ENCODE measurements around the gene MACROD2. TPM values are rescaled to one million over a fixed set of nuclear protein-coding genes. Genes with fewer than 3 reads are reported as not detected.

Gene MACROD2
- total RNA-seq, 4 donors from 2014 or later = 4.0 to 14.1 (median 10.4) TPM

- no peaks in the 10 kb centered on the region for H3K27me3 ChIP-seq
- H3K4me3 ChIP-seq = no peak overlapping the region
- peak in 1 of 2 donors; percentile 55 for TF ChIP-seq EP300 (IDR thresholded peaks at IDR 0.05)
- TF ChIP-seq, protein P1, sequence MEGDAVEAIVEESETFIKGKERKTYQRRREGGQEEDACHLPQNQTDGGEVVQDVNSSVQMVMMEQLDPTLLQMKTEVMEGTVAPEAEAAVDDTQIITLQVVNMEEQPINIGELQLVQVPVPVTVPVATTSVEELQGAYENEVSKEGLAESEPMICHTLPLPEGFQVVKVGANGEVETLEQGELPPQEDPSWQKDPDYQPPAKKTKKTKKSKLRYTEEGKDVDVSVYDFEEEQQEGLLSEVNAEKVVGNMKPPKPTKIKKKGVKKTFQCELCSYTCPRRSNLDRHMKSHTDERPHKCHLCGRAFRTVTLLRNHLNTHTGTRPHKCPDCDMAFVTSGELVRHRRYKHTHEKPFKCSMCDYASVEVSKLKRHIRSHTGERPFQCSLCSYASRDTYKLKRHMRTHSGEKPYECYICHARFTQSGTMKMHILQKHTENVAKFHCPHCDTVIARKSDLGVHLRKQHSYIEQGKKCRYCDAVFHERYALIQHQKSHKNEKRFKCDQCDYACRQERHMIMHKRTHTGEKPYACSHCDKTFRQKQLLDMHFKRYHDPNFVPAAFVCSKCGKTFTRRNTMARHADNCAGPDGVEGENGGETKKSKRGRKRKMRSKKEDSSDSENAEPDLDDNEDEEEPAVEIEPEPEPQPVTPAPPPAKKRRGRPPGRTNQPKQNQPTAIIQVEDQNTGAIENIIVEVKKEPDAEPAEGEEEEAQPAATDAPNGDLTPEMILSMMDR (IDR thresholded peaks at IDR 0.05) = no peak
- no peak for TF ChIP-seq POLR2A (IDR thresholded peaks at IDR 0.05)
- no peaks in the 10 kb centered on the region for H3K36me3 ChIP-seq
- WGBS, 2 donors = 53 to 57% methylated on average over 7 of the region's 7 CpGs
- H3K27ac ChIP-seq = no peak overlapping the region
- no peaks in the 10 kb centered on the region for H3K9me3 ChIP-seq
- peak in 1 of 2 donors; percentile 66 for DNase-seq (ENCODE audit: low spot score in 2 of 2)
- peaks cover 0 to 26% (median 4%) of the 10 kb centered on the region in 4 donors for H3K4me1 ChIP-seq
Measured at GRCh38 chr20:16098890-16099639, 2103.7 kb downstream of the MACROD2 start.

GRCh38 chr20:16100111-16100510 is 2104.8 kb downstream of the MACROD2 start:
- H3K4me3 ChIP-seq = no peak overlapping the region
- peaks cover 0 to 26% (median 4%) of the 10 kb centered on the region in 4 donors for H3K4me1 ChIP-seq
- H3K9me3 ChIP-seq = no peaks in the 10 kb centered on the region
- WGBS, 2 donors = 66 to 67% methylated on average over 3 of the region's 3 CpGs
- no peak overlapping the region for H3K27ac ChIP-seq
- H3K27me3 ChIP-seq = no peaks in the 10 kb centered on the region
- H3K36me3 ChIP-seq = no peaks in the 10 kb centered on the region
- TF ChIP-seq, protein P1 (IDR thresholded peaks at IDR 0.05) = no peak
- TF ChIP-seq EP300 (IDR thresholded peaks at IDR 0.05) = no peak
- TF ChIP-seq POLR2A (IDR thresholded peaks at IDR 0.05) = no peak
- no peak for DNase-seq (ENCODE audit: low spot score in 2 of 2)

DNA sequence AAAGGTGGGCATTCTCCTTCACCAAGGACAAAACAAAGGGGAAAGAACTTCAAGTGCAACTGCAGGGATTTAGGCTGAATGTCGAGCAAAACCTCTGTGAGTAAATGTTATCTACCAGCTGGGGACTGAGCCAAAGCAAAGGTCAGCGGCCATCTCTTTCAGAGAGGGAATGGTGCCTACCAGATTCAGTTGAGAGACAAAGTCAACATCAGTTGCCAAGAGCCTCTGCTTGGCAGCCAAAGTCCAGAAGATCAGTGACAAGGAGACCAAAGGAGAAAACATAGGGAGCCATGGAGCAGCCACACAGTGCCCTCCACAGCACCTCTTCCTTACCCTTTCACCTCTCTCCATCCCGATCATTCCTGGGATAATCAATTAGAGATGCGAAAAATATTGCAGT is 2105.5 kb downstream of the MACROD2 start:
- Histone ChIP-seq H3K27me3 (no peaks in the 10 kb centered on the region), H3K4me1 (peaks cover 0 to 24% (median 4%) of the 10 kb centered on the region in 4 donors), H3K27ac (no peak overlapping the region), H3K36me3 (no peaks in the 10 kb centered on the region), H3K9me3 (no peaks in the 10 kb centered on the region), H3K4me3 (no peak overlapping the region)
- WGBS, 2 donors = 87 to 89% methylated on average over 4 of the region's 4 CpGs
- TF ChIP-seq EP300 (IDR thresholded peaks at IDR 0.05) (no peak), POLR2A (IDR thresholded peaks at IDR 0.05) (no peak)
- TF ChIP-seq, protein P1 (IDR thresholded peaks at IDR 0.05) = no peak
- no peak for DNase-seq (ENCODE audit: low spot score in 2 of 2)

Small RNA genes within 50 kb of the gene (small RNA-seq; reads per million reads assigned to genes)
- gene RN7SL864P (not detected), gene RNA5SP475 (not detected), gene RNU6-1159P (not detected), gene RNU6-115P (not detected), gene RNU6-228P (not detected), gene RNU6-278P (not detected), gene RPS3P1 (not detected)

Other genes with a start within 250 kb of the MACROD2 start
- gene ESF1, start 210.6 kb upstream of the MACROD2 start, total RNA-seq = 10 to 100 TPM; 14.9 to 28.0 (median 16.5) TPM
- gene NDUFAF5, start 210.5 kb upstream of the MACROD2 start, total RNA-seq = 10 to 100 TPM; 11.2 to 32.1 (median 21.2) TPM
- not detected for gene SEL1L2, start 4.9 kb upstream of the MACROD2 start, total RNA-seq

Measured in tibial nerve (tissue), 4 donors.